ENCODE data around the gene IFNE. TPM values are rescaled to one million over a fixed set of nuclear protein-coding genes. Genes with fewer than 3 reads are reported as not detected.

Gene IFNE
- total RNA-seq, 5 donors from 2014 or later (not counting 1 experiment from before 2014, with no cell fraction given) = 0.16 to 0.25 TPM; not detected in 3

- Mint-ChIP-seq H3K27me3 (peaks cover 0 to 7% of the 10 kb centered on the region in 2 donors), H3K4me3 (no peak overlapping the region), H3K27ac (no peak overlapping the region), H3K9me3 (peaks cover 0 to 3% (median 0%) of the 10 kb centered on the region in 3 donors), H3K4me1 (peaks cover 0 to 2% (median 0%) of the 10 kb centered on the region in 3 donors), H3K36me3 (no peaks in the 10 kb centered on the region)
- WGBS (ENCODE audit: insufficient coverage) = no CpG with 5 or more reads among the region's 2 CpGs
- DNase-seq (no peak), ATAC-seq (replicated peaks in 1 of 4) (no peak)
- Histone ChIP-seq H3K36me3 (ENCODE audit: control insufficient read depth in 2 of 2, extremely low read depth in 1 of 2, insufficient read depth in 1 of 2, low read length in 1 of 2) (no peaks in the 10 kb centered on the region), H3K27ac (ENCODE audit: low read length) (no peak overlapping the region), H3K4me1 (ENCODE audit: control insufficient read depth in 1 of 2, extremely low read depth in 1 of 2, insufficient read depth in 2 of 2, low read length in 2 of 2) (no peaks in the 10 kb centered on the region), H3K9me3 (no peaks in the 10 kb centered on the region), H3K27me3 (replicated peaks in 1 of 2; ENCODE audit: control insufficient read depth in 2 of 2, extremely low read depth in 1 of 2, insufficient read depth in 2 of 2, low read length in 1 of 2) (peaks cover 0 to 9% of the 10 kb centered on the region in 2 experiments), H3K4me3 (ENCODE audit: control insufficient read depth in 1 of 2, extremely low read depth in 1 of 2, low read length in 1 of 2) (no peak overlapping the region)
- POLR2A ChIA-PET = no interaction called here
- CTCF ChIA-PET = no interaction called here
Measured at GRCh38 chr9:21523021-21524014, 41.2 kb upstream of the IFNE start.

DNA sequence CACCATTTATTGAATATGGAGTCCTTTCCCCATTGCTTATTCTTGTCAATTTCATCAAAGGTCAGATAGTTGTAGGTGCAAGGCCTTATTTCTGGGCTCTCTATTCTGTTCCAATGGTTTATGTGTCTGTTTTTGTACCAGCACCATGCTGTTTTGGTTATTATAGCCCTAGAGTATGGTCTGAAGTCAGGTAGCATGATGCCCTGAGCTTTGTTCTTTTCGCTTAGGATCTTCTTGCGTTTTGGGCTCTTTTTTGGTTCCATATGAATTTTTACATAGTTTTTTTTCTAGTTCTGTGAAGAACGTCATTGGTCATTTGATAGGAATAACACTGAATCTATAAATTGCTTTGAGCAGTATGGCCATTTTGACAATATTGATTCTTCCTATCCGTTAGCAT lies 40.2 kb upstream of the IFNE start:
- Histone ChIP-seq H3K27ac (ENCODE audit: low read length) (no peak overlapping the region), H3K4me3 (ENCODE audit: control insufficient read depth in 1 of 2, extremely low read depth in 1 of 2, low read length in 1 of 2) (no peak overlapping the region), H3K36me3 (ENCODE audit: control insufficient read depth in 2 of 2, extremely low read depth in 1 of 2, insufficient read depth in 1 of 2, low read length in 1 of 2) (no peaks in the 10 kb centered on the region), H3K4me1 (ENCODE audit: control insufficient read depth in 1 of 2, extremely low read depth in 1 of 2, insufficient read depth in 2 of 2, low read length in 2 of 2) (no peaks in the 10 kb centered on the region), H3K9me3 (no peaks in the 10 kb centered on the region), H3K27me3 (replicated peaks in 1 of 2; ENCODE audit: control insufficient read depth in 2 of 2, extremely low read depth in 1 of 2, insufficient read depth in 2 of 2, low read length in 1 of 2) (no peaks in the 10 kb centered on the region)
- no peak for ATAC-seq (replicated peaks in 1 of 4)
- no peaks in the 10 kb centered on the region for H3K36me3 Mint-ChIP-seq
- peaks cover 0 to 2% (median 0%) of the 10 kb centered on the region in 3 donors for H3K4me1 Mint-ChIP-seq
- no CpG with 5 or more reads among the region's 4 CpGs for WGBS (ENCODE audit: insufficient coverage)
- H3K27me3 Mint-ChIP-seq = peaks cover 0 to 4% of the 10 kb centered on the region in 2 donors
- no peak overlapping the region for H3K27ac Mint-ChIP-seq
- ChIA-PET POLR2A (no interaction called here), CTCF (no interaction called here)
- no peak for DNase-seq
- H3K9me3 Mint-ChIP-seq = peaks cover 0 to 3% (median 0%) of the 10 kb centered on the region in 3 donors
- H3K4me3 Mint-ChIP-seq = no peak overlapping the region

GRCh38 chr9:21521448-21521847 lies 39.3 kb upstream of the IFNE start:
- WGBS (ENCODE audit: insufficient coverage) = no CpG with 5 or more reads among the region's 1 CpG
- CTCF ChIA-PET = interaction anchor here in 1 of 2 donors (1.1 kb wide), 1 partner anchor 266 kb away, joined by 3 read pairs; no protein-coding TSS in a partner anchor

DNA sequence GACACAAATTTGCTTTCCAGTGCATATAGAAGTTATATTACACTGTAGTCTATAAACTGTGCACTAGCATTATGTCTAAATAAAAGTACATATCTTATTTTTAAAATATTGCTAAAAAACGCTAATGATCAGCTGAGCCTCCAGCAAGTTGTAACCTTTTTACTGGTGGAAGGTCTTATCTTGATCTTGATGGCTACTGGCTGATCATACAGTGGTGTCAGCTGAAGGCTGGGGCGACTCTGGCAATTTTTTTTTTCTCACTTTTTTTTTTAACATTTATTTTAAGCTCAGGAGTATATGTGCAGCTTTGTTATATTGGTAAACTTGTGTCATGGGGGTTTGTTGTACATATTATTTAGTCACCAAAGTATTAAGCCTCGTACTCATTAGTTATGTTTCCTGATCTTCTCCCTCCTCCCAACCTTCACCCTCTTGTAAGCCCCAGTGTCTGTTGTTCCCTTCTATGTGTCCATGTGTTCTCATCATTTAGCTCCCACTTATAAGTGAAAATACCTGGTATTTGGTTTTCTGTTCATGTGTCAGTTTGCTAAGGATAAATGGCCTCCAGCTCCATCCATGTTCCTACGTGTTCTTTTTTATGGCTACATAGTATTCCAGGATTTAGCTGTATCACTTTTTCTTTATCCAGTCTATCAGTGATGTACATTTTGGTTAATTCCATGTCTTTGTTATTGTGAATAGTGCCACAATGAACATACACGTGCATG lies 38.6 kb upstream of the IFNE start:
- ATAC-seq (replicated peaks in 1 of 4) (no peak), DNase-seq (no peak)
- no peaks in the 10 kb centered on the region for H3K36me3 Mint-ChIP-seq
- H3K9me3 ChIP-seq = no peaks in the 10 kb centered on the region
- H3K4me3 ChIP-seq (ENCODE audit: control insufficient read depth in 1 of 2, extremely low read depth in 1 of 2, low read length in 1 of 2) = no peak overlapping the region
- no peak overlapping the region for H3K4me3 Mint-ChIP-seq
- H3K27me3 Mint-ChIP-seq = no peaks in the 10 kb centered on the region
- no peak overlapping the region for H3K27ac ChIP-seq (ENCODE audit: low read length)
- ChIA-PET POLR2A (interaction anchor here in 1 of 2 donors (0.6 kb wide), 1 partner anchor 144 kb away, joined by 3 read pairs; no protein-coding TSS in a partner anchor), CTCF (interaction anchor here (1.1 to 1.5 kb wide), 2 partner anchors 37 to 267 kb away, joined by 3 to 4 read pairs; no protein-coding TSS in a partner anchor)
- H3K9me3 Mint-ChIP-seq = peaks cover 0 to 3% (median 0%) of the 10 kb centered on the region in 3 donors
- no peaks in the 10 kb centered on the region for H3K27me3 ChIP-seq (replicated peaks in 1 of 2; ENCODE audit: control insufficient read depth in 2 of 2, extremely low read depth in 1 of 2, insufficient read depth in 2 of 2, low read length in 1 of 2)
- H3K36me3 ChIP-seq (ENCODE audit: control insufficient read depth in 2 of 2, extremely low read depth in 1 of 2, insufficient read depth in 1 of 2, low read length in 1 of 2) = no peaks in the 10 kb centered on the region
- H3K4me1 ChIP-seq (ENCODE audit: control insufficient read depth in 1 of 2, extremely low read depth in 1 of 2, insufficient read depth in 2 of 2, low read length in 2 of 2) = no peaks in the 10 kb centered on the region
- H3K4me1 Mint-ChIP-seq = peaks cover 0 to 2% (median 0%) of the 10 kb centered on the region in 3 donors
- no CpG with 5 or more reads among the region's 5 CpGs for WGBS (ENCODE audit: insufficient coverage)
- no peak overlapping the region for H3K27ac Mint-ChIP-seq

More at GRCh38 chr9:21521448-21521847, 39.3 kb upstream of the IFNE start:
- H3K9me3 ChIP-seq = no peaks in the 10 kb centered on the region
- Mint-ChIP-seq H3K4me3 (no peak overlapping the region), H3K9me3 (peaks cover 0 to 3% (median 0%) of the 10 kb centered on the region in 3 donors), H3K36me3 (no peaks in the 10 kb centered on the region), H3K27me3 (peaks cover 0 to 2% of the 10 kb centered on the region in 2 donors), H3K27ac (no peak overlapping the region), H3K4me1 (peaks cover 0 to 2% (median 0%) of the 10 kb centered on the region in 3 donors)
- H3K27me3 ChIP-seq (replicated peaks in 1 of 2; ENCODE audit: control insufficient read depth in 2 of 2, extremely low read depth in 1 of 2, insufficient read depth in 2 of 2, low read length in 1 of 2) = no peaks in the 10 kb centered on the region
- no peaks in the 10 kb centered on the region for H3K4me1 ChIP-seq (ENCODE audit: control insufficient read depth in 1 of 2, extremely low read depth in 1 of 2, insufficient read depth in 2 of 2, low read length in 2 of 2)
- no peak overlapping the region for H3K27ac ChIP-seq (ENCODE audit: low read length)
- DNase-seq (no peak), ATAC-seq (replicated peaks in 1 of 4) (no peak)
- H3K36me3 ChIP-seq (ENCODE audit: control insufficient read depth in 2 of 2, extremely low read depth in 1 of 2, insufficient read depth in 1 of 2, low read length in 1 of 2) = no peaks in the 10 kb centered on the region
- no peak overlapping the region for H3K4me3 ChIP-seq (ENCODE audit: control insufficient read depth in 1 of 2, extremely low read depth in 1 of 2, low read length in 1 of 2)
- POLR2A ChIA-PET = no interaction called here

GRCh38 chr9:21519855-21520434 lies 37.8 kb upstream of the IFNE start:
- ChIA-PET POLR2A (no interaction called here), CTCF (interaction anchor here in 1 of 2 donors (1.5 kb wide), 1 partner anchor 36 kb away, joined by 4 read pairs; no protein-coding TSS in a partner anchor)
- Histone ChIP-seq H3K4me3 (ENCODE audit: control insufficient read depth in 1 of 2, extremely low read depth in 1 of 2, low read length in 1 of 2) (no peak overlapping the region), H3K4me1 (ENCODE audit: control insufficient read depth in 1 of 2, extremely low read depth in 1 of 2, insufficient read depth in 2 of 2, low read length in 2 of 2) (no peaks in the 10 kb centered on the region), H3K27me3 (replicated peaks in 1 of 2; ENCODE audit: control insufficient read depth in 2 of 2, extremely low read depth in 1 of 2, insufficient read depth in 2 of 2, low read length in 1 of 2) (no peaks in the 10 kb centered on the region), H3K9me3 (no peaks in the 10 kb centered on the region), H3K27ac (ENCODE audit: low read length) (no peak overlapping the region), H3K36me3 (ENCODE audit: control insufficient read depth in 2 of 2, extremely low read depth in 1 of 2, insufficient read depth in 1 of 2, low read length in 1 of 2) (no peaks in the 10 kb centered on the region)
- Mint-ChIP-seq H3K27me3 (no peaks in the 10 kb centered on the region), H3K27ac (no peak overlapping the region), H3K4me3 (no peak overlapping the region), H3K9me3 (peaks cover 0 to 3% (median 0%) of the 10 kb centered on the region in 3 donors), H3K4me1 (peaks cover 0 to 2% (median 0%) of the 10 kb centered on the region in 3 donors), H3K36me3 (no peaks in the 10 kb centered on the region)
- ATAC-seq (replicated peaks in 1 of 4) (no peak), DNase-seq (no peak)
- 100% methylated on average over 1 of the region's 2 CpGs for WGBS (ENCODE audit: insufficient coverage)

DNA sequence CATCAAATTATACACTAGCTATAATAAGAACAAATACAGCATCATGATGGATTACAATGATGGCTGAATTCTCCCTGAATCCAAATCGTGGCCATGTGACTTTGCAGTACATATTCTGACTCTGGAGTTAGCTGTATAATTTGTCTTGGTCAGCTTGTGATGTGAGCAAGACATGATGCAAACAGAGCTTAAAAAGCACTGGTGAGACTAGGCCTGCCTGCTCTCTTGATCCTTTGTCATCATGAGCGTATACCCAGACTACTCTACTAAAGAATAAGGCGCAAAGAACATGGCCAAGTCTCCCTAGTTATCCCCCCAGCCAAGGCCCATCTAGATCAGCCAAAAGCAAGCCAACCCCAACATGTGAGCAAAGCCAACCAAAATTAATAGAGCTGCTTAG lies 34.7 kb upstream of the IFNE start:
- DNase-seq (no peak), ATAC-seq (replicated peaks in 1 of 4) (no peak)
- Mint-ChIP-seq H3K9me3 (no peaks in the 10 kb centered on the region), H3K4me1 (peaks cover 0 to 4% (median 0%) of the 10 kb centered on the region in 3 donors), H3K4me3 (no peak overlapping the region), H3K27me3 (no peaks in the 10 kb centered on the region), H3K27ac (peak overlapping the region in 1 of 2 donors; percentile 12), H3K36me3 (no peaks in the 10 kb centered on the region)
- no peak overlapping the region for H3K4me3 ChIP-seq (ENCODE audit: control insufficient read depth in 1 of 2, extremely low read depth in 1 of 2, low read length in 1 of 2)
- 71% methylated on average over 1 of the region's 3 CpGs for WGBS (ENCODE audit: insufficient coverage)
- no peaks in the 10 kb centered on the region for H3K36me3 ChIP-seq (ENCODE audit: control insufficient read depth in 2 of 2, extremely low read depth in 1 of 2, insufficient read depth in 1 of 2, low read length in 1 of 2)
- ChIA-PET POLR2A (interaction anchor here in 1 of 2 donors (0.8 kb wide), 1 partner anchor 42 kb away, joined by 3 read pairs; no protein-coding TSS in a partner anchor), CTCF (interaction anchor here in 1 of 2 donors (0.6 kb wide), 1 partner anchor 297 kb away, joined by 3 read pairs; no protein-coding TSS in a partner anchor)
- H3K9me3 ChIP-seq = no peaks in the 10 kb centered on the region
- H3K27ac ChIP-seq (ENCODE audit: low read length) = no peak overlapping the region
- no peaks in the 10 kb centered on the region for H3K27me3 ChIP-seq (replicated peaks in 1 of 2; ENCODE audit: control insufficient read depth in 2 of 2, extremely low read depth in 1 of 2, insufficient read depth in 2 of 2, low read length in 1 of 2)
- H3K4me1 ChIP-seq (ENCODE audit: control insufficient read depth in 1 of 2, extremely low read depth in 1 of 2, insufficient read depth in 2 of 2, low read length in 2 of 2) = no peaks in the 10 kb centered on the region
